AG09309 (cell line): Measurements from ENCODE around the gene TRIM68.

Source experiments
- DNase-seq: peaks from one replicate; pipeline ENCODE4 v3.0.0-alpha.2; 2010; ENCODE audit warnings: low read depth
- H3K4me3 ChIP-seq: 2 replicates; pipeline ENCODE4 v1.5.1; 2011; ENCODE audit warnings: mild to moderate bottlenecking, low read depth, low read length, moderate library complexity; ENCODE audit not compliant: control insufficient read depth
- TF ChIP-seq, protein P1 (sequence below): IDR thresholded peaks from 2 replicates; pipeline ENCODE4 v1.5.1; 2011; ENCODE audit warnings: mild to moderate bottlenecking, low read depth, low read length, inconsistent platforms; ENCODE audit not compliant: insufficient read depth, control insufficient read depth; ENCODE audit errors: missing control alignments

Gene TRIM68

DNA sequence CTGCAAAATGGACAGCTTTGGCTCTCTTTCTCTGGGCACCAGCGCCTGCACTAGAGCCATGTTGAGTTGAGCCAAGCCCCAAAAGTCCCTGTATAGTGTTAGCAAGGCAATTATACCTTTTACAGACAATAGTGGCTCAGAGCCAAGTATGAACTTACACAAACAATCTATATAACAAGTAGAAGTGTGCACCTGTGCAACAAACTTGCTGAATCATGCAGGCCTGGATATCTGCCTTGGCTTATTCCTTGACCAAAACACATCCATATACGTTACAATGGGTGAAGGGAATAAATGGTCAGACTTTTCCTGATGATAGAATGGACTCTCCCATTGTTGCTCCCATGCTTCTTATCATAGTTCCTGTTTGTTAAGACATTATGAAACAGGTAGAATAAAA lies 30.3 kb downstream of the TRIM68 start:
- no peak for DNase-seq
- TF ChIP-seq, protein P1, sequence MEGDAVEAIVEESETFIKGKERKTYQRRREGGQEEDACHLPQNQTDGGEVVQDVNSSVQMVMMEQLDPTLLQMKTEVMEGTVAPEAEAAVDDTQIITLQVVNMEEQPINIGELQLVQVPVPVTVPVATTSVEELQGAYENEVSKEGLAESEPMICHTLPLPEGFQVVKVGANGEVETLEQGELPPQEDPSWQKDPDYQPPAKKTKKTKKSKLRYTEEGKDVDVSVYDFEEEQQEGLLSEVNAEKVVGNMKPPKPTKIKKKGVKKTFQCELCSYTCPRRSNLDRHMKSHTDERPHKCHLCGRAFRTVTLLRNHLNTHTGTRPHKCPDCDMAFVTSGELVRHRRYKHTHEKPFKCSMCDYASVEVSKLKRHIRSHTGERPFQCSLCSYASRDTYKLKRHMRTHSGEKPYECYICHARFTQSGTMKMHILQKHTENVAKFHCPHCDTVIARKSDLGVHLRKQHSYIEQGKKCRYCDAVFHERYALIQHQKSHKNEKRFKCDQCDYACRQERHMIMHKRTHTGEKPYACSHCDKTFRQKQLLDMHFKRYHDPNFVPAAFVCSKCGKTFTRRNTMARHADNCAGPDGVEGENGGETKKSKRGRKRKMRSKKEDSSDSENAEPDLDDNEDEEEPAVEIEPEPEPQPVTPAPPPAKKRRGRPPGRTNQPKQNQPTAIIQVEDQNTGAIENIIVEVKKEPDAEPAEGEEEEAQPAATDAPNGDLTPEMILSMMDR: no peak
- no peak overlapping the region for H3K4me3 ChIP-seq

DNA sequence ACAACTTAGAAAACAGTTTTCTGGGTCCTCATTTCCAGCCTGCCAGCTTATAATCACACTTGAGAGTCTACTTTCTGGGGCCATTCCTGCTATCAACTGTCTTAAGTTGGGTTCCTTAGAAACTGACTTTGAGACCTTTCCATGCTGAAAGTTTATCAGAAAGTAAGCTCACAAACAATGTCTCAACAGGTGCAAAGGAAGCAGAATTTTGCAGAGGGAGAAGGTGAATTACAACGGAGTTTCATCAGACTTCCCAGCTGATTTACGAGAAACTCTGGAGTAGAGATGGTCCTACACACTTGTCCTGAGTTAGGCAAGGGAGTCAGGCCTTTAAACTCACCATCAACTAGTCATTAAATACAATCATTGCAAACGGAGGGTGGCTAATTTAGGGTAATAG lies 31.2 kb downstream of the TRIM68 start:
- H3K4me3 ChIP-seq: no peak overlapping the region
- DNase-seq: no peak
- TF ChIP-seq, protein P1: no peak

DNA sequence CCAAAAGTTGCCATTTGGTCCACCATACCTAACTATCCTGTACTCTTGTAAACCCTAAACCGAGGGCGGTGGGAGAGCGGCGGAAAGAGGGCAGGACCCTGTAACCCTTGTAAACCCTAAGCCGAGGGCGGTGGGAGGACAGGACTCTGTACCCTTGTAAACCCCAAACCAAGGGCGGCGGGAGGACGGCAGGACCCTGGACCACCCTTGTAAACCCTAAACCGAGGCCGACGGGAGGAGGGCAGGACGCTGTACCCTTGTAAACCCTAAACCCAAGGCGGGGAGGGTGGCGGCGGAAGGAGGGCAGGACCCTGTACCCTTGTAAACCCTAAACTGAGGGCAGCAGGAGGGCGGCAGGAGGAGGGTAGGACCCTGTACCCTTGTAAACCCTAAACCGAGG lies 39.0 kb downstream of the TRIM68 start:
- H3K4me3 ChIP-seq: no peak overlapping the region
- DNase-seq: no peak
- TF ChIP-seq, protein P1: no peak

DNA sequence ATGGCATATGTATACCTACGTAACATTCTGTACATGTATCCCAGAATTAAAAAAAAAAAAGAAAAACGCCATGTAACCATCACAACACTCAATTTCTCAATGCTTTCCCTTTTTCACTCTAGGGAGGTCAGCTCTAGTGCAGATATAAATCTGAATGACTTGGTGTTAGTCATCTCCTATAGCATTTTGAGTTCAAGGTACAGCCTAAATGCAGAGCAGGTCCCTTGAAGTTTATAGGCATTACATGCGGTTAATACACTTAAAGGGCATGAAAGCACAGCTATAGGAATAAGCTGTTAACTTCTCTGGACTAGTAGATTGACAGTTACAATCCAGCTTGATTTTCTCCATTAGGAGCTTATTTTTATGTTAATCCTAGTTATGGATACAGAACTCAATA lies 42.7 kb downstream of the TRIM68 start:
- no peak overlapping the region for H3K4me3 ChIP-seq
- DNase-seq: no peak
- TF ChIP-seq, protein P1: no peak

DNA sequence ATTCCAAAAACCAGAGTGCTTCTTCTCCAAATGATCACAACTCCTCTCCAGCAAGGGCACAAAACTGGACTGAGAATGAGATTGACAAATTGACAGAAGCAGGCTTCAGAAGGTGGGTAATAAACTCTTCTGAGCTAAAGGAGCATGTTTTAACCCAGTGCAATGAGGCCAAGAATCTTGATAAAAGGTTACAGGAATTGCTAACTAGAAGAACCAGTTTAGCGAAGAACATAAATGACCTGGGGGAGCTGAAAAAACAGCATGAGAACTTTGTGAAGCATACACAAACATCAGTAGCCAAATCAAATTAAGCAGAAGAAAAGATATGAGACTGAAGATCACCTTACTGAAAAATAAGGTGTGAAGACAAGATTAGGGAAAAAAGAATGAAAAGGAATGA lies 47.6 kb downstream of the TRIM68 start:
- no peak overlapping the region for H3K4me3 ChIP-seq
- DNase-seq: no peak
- TF ChIP-seq, protein P1: no peak

DNA sequence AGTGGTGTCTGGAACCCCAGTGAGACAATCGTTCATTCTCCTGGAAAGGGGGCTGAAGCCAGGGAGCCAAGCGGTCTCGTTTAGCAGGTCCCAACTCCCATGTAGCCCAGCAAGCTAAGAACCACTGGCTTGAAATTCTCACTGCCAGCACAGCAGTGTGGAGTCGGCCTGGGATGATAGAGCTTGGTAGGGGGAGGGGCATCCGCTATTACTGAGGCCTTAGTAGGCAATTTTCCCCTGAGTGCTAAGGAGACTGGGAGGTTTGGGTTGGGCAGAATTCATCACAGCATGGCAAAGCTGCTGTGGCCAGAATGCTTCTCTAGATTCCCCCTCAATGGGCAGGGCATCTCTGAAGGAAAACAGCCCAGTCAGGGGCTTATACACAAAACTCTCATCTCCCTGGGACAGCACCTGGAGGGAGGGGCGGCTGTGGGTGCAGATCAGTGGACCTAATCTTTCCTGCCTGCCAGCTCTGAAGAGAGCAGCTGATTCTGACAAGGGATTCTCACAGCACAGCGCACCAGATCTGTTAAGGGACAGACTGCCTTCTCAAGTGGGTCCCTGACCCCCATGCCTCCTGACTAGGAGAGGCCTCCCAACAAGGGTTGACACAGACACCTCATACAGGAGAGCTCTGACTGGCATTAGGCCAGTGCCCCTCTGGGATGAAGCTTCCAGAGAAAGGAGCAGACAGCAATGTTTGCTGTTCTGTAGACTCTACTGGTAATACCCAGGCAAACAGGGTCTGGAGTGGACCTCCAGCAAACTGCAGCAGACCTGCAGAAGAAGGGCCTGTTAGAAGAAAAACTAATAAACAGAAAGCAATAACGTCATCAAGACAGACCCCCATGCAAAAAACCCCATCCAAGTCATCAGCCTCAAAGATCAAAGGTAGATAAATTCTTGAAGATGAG lies 48.2 kb downstream of the TRIM68 start:
- TF ChIP-seq, protein P1: no peak
- DNase-seq: no peak
- no peak overlapping the region for H3K4me3 ChIP-seq
